Medulla oblongata (tissue), 1 donor: Measurements from ENCODE around the gene ADPGK.
"Not testable (repeated sequence)": the region's sequence is repeated elsewhere in the genome, so short reads cannot be mapped to it uniquely, and the experiment has no call there.

Experiments used
- DNase-seq: peaks from one replicate; pipeline ENCODE4 v3.0.0-alpha.2; 2015; ENCODE audit errors: extremely low spot score

Gene ADPGK

DNA sequence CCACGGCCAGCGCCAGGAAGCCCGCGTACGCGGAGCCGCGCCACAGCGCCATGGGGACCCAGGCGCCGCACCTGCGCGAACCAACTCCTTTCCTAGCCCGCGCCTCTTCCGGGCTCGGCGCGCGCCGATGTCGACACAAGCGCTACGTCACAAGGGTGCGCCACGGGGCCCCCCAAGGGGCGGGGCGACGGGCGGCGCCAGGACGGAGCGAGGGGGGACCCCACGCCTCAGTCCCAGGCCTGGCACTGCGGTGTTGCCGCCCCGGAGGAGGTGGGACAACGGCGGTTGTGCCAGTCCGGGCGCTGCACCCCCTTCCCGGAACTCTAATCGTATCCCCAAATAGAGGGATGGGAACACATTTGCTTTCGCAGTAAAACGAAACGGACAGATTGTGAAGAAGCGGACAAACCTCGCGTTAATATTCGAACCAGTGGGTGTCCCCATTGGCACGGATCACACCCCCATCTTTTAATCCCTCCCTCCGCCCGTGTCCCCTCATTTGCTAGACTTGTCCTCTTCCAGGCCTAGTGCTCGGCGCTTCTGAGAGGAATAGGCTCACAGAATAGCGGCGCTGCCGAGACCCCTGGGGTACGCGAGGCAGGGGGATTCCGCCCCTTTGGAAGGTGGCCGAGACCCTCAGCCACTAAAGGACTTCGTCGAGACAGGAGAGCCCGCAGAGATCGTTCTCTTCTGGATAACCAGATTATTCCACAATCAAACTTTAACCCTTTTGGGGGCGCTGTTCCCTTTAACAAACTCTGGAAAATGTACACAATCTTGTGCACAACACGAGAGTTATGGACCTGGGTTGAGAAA is at the start of gene ADPGK:
Gene ADPGK, minus strand, starts transcription at position 119 of the 816 bp plus-strand sequence. Its CDS starts 67 bp downstream, at position 52.
- DNase-seq, result peak; percentile 94

- no peak for DNase-seq
Observed at GRCh38 chr15:72827226-72827625, 43.7 kb upstream of the ADPGK start.

DNA sequence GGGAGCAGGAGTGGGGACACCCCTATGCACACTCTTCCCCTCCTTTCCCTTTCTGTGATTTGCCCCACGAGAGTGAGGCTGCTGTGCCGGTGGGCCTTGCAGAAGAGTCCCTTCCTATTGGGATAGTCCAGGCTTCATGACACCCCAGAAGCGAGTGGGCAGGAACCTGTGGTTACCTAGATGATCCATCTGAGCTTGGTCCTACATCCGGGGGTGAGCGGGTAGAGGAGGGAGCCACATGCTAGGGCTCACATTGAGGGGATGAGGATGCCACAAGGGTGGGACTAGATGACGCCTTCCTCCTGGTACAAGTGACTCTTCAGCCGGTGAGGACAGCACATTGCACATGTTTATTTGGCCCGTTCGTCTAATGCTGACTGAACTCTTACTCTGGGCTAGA is 43.1 kb upstream of the ADPGK start:
- no peak for DNase-seq

DNA sequence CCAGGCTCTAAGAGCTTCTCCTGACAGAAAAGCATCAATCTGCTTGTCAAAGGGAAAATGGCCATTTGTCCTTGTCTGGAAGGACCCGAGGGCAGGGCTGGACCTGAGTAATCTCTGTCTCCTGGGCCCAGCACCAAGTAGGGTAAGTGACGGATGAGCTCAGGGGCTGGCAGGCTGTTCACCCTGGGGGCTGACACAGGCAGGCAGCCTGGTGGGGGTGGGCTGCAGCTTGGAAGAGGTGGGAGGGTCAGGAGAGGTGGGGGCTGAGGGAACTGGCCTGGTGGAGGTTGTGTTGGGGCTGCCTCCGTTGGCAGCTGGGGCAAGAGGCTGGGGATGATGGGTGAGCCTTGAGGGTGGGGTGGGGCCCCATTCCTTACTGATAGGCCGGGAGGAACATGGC is 42.3 kb upstream of the ADPGK start:
- DNase-seq, result no peak

- DNase-seq, result no peak
Observed at GRCh38 chr15:72824781-72825180, 41.2 kb upstream of the ADPGK start.

GRCh38 chr15:72824112-72824511 is 40.6 kb upstream of the ADPGK start:
- no peak for DNase-seq

DNA sequence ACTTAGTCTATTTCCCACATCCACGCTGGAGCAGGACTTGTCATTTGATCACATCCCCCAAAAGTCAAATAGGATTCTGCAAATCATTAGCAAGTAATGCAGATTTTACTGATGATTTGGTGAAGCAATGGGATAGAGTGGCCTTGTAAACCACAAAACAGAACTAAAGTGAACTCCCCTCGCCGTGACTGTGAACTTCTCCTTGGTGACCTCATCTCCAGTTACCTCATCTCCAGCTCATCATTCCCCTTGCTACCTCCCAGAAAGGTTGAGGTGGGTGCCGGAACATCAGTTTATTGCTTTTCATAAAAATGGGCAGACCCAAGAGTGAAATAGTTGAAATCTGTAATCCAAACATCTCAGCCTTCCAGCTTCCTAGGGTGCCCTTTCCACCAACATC is 36.7 kb upstream of the ADPGK start:
- no peak for DNase-seq

DNA sequence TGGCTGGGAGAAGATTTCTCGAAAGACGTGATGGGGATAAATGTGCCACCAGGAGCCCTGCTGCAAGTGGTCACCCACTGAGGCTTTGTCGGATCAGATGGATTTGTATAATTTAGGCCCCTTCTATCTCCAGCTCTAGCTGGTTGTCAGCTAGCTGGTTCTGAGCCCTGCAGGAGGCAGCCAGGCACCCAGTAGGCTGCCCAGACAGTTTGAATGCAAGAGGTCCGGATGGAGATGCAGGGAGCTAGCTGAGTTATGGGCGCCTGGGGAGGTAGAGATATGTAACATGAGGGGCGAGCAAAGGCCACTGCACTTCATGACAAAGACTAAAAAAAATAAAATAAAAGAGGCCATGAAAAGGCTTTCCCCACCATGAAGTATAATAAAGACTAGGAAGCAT is 35.1 kb upstream of the ADPGK start:
- no peak for DNase-seq

DNA sequence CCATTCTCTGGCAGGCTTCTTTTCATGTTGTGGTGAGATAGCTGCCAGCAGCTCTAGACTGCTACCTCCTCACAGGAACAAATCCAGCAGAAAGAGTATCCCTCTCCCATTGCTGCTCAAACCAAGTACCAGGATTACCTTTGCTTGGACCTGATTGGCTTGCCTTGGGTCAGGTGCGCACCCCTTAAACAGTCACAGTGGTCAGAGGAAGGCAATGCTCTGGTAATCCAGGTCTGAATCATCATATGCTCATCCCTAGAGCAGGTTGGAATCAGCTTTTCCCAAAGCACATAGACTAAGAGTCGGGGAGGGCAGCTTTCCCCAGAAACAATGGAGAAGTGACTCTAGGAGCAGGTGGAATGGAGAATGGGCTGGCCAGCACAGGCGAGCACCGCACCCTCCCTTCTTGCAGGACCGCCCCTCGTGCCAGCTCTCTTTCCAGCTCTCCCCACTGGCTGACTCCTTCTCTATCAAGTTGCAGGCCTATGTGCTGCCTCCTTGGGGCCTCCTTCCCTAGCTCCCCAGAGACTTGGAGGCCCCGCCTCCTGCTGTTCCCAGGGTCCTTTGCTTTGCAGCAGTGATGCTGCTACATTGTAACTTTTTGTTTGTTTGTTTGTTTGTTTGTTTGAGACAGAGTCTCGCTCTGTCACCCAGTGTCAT is 29.9 kb upstream of the ADPGK start:
- no peak for DNase-seq

DNA sequence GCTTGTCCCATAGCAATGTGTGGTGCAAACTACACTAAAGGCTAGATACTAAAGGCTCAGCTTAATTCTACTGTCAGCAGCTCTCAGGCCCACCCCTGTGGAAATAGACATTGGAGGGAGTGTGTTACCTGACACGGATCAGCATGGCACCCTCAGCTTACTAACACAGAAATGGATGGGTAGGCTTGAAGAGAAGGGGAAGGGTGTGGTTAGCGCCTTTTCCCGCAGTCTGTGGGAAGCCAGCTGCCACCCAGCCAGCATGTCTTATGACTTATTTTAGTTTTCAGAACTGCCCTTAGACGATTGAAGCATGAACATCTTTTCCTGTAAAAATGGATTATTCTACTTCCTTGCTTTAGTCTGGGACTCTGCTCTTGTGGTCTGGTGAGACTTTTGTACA is 25.8 kb upstream of the ADPGK start:
- no peak for DNase-seq

DNA sequence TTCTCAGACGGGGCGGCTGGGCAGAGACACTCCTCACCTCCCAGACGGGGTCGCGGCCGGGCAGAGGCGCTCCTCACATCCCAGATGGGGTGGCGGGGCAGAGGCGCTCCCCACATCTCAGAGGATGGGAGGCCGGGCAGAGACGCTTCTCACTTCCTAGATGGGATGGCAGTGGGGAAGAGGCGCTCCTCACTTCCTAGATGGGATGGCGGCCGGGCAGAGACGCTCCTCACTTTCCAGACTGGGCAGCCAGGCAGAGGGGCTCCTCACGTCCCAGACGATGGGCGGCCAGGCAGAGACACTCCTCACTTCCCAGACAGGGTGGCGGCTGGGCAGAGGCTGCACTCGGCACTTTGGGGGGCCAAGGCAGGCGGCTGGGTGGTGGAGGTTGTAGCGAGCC is 23.8 kb upstream of the ADPGK start:
- not testable (repeated sequence) for DNase-seq

DNA sequence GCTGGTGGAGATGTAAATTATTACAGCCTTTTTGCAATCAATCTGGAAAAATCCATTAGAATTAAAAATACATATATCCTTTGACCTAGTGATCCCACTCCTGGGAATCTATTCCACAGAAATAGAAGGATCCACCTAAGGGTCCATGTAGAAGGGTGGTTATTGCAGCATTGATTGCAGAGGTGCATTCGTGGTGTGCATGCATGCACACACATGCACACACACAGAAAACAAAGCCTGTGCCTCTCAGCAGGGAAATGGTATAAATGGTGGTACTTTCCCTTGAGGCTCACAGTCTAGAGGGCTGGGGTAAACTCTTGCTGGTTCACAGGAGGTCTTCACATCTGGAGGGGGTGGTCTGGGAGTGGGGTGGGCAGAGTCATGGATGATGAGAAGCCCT is 19.4 kb upstream of the ADPGK start:
- DNase-seq, result no peak

GRCh38 chr15:72801590-72802325 is 18.2 kb upstream of the ADPGK start:
- no peak for DNase-seq

- no peak for DNase-seq
Observed at GRCh38 chr15:72800833-72801481, 17.4 kb upstream of the ADPGK start.

- no peak for DNase-seq
Observed at GRCh38 chr15:72797834-72798233, 14.3 kb upstream of the ADPGK start.

GRCh38 chr15:72797338-72797689 is 13.8 kb upstream of the ADPGK start:
- DNase-seq, result no peak

DNA sequence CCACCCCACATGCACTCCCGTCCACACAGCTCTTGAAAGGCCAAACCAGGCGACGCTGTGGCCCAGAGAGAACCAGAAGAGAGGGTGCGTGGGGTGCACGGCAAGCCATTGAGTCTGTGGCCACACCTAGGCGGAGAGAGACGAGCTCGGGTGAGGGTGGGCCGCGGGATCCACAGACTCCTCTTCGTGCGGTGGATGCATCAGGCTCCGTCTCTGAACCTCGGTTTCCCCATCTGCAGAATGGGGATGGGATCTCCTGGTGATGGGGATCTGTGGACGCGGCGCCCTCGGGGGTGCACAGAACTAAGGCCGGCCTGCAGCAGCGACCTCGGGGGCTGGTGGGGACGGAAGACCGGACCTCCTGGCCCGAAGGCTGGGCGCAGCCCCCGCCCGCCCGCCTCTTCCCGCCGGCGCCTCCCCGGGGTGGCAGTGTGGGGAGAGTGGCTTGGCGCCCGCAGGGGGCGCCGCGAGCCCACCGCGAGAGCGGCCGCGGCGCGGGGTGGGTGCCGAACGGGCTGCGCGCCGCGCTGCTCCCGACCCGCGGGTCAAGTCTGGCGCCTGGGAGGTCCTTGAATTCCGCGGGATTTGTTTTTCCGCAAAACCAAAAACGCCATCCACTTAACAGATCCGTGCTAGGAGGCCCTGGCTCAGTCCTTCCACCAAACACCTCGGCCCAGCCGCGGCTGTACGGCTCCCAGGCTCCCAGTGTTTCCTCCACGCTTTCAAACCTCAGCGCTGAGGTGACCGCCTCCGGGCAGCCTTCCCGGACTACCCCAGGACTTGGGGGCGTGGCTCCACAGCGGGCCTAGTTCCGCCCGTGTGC is 13.2 kb upstream of the ADPGK start:
- DNase-seq, result peak; percentile 42

GRCh38 chr15:72796210-72796514 is 12.6 kb upstream of the ADPGK start:
- DNase-seq, result no peak

- DNase-seq, result no peak
Observed at GRCh38 chr15:72793766-72794660, 10.5 kb upstream of the ADPGK start.

DNA sequence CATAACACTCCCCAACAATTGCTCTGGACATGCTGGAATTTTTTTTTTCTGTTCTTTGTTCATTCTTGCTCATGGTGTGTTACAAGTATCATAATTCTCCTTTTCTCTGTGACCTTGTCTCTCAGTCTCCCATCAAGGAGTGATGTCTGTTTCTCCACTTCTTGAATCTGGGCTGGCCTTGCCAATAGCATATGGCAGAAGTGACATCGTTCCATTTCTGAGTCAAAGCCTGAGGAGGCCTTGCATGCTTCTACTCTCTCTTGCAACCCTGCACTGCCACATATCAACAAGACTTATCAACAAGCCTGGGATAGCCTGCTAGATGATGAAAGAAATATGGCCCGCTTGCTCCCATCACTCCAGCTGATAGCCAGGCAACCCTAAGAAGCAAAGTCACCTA is 8.9 kb upstream of the ADPGK start:
- DNase-seq, result no peak
